GM21515 (cell line): ENCODE results near the gene TIFAB.
"Not testable (repeated sequence)": the region's sequence is repeated elsewhere in the genome, so short reads cannot be mapped to it uniquely, and the experiment has no call there.

ENCODE experiments used
- ATAC-seq: cut with Tn5 transposase; IDR thresholded peaks from one replicate; pipeline ENCODE4 v1.9.1; 2021; ENCODE audit not compliant: unreplicated experiment

The TIFAB gene, protein sequence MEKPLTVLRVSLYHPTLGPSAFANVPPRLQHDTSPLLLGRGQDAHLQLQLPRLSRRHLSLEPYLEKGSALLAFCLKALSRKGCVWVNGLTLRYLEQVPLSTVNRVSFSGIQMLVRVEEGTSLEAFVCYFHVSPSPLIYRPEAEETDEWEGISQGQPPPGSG

DNA sequence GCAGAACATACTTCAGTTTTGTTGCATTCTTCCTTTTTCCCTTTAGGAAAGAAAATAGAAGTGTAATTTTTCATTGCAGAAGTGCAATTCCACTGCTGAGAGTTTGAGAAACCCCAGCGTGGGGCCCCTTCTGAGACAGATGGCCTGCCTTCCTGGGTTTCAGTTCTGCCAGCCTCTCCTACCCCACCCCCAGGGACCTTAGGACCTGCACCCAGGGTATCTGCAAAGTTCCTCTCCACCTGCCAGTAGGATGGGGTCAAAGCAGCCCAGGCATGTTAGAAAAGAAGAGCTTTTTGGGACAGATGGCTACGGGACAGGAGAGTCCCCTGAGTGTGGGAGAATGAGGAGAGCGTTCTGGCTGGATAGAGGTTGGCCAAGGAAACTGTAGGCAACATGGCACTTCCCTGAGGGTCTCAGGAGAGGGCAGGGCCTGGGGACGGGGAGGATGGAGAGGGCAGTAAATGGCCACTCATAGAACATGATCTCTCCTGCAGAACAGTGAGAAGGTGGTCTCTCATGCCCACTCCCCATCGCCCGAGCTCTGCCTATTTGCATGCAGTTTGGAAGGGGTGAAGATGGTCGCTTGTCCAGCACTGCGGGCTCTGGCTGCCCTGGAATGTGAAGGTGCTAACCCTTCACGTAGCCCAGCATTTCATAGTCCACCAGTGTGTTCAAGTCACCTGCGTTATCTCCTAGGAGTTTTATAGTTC, at the start of gene TIFAB:
Gene TIFAB, minus strand, starts transcription at position 31 of the 710 bp plus-strand sequence. CDS start 2,412 bp downstream, outside the sequence.
- no peak for ATAC-seq

DNA sequence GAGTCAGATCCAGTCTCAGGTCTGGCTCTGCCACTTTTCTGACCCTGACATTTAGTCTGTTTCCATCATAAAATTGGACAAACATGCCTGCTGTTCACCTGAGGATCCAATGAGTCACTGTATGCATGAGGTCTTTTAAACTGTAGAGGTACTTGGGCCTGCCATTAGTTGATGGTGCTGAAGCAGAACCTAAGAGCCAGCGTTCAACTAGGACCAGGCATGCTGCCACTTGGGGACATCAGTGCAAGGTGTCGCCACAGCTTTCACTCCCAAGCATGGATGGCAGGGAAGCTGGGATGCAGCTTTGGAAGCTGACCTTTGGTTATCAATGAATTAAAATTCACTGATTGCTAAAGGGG, 46.5 kb upstream of the TIFAB start:
- no peak for ATAC-seq

DNA sequence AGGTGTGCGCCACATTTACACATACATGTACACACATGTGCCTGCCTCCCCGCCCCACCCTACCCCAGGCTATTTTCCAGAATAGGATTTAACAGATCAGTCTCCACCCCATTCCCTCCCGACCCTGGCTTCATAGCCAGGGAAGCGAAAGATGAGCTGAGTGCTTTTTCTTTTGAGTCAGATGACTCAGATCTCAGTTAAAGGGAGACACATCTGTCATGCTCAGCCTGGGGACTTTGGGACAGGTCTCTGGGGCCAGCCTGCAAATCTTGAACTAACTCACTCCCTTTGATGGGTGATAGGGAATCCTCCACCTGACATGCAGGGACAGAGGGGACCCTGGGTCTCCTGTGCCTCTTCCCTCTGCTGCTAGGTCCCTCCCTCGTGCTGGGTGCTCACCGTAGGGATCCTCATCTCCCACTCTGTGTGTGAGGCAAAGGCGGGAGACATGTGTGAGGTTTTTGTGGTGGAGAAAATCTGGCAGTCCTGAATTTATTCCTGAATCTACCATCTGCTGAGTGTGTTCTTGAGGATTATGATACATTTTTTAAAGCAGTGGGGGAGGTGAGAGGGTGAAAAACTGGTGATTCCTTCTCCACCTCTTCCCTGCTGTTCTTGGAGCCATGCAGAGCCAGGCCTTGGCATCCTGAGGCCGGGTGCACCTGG, 46.0 kb upstream of the TIFAB start:
- ATAC-seq, result no peak

DNA sequence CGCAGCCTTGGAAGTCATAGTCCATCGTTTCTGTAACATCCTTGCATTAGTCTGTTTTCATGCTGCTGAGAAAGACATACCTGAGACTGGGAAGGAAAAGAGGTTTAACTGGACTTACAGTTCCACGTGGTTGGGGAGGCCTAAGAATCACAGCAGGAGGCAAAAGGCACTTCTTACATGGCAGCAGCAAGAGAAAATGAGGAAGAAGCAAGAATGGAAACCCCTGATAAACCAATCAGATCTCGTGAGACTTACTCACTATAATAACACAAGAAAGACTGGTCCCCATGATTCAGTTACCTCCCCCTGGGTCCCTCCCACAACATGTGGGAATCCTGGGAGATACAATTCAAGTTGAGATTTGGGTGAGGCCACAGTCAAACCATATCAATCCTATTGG, 43.4 kb upstream of the TIFAB start:
- not testable (repeated sequence) for ATAC-seq

DNA sequence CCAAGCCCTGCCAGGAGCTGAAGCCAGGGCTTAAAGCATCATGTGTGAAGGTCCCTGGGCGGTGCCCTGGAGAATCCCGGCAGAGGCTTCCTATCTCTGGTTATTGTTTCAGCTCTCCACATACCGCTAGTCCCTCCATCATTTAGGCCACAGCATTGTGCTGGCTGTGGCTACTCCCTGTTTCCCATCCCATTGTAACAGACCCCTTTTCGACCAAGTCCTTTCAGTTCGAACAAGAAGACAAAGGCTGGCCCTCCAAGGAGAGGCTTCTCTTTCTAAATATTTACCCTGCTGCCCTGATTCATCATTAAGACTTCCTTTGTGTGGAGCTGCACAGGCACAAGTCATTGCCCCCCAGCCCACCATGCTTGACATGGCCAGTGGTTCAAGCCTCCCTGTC, 42.0 kb upstream of the TIFAB start:
- no peak for ATAC-seq

DNA sequence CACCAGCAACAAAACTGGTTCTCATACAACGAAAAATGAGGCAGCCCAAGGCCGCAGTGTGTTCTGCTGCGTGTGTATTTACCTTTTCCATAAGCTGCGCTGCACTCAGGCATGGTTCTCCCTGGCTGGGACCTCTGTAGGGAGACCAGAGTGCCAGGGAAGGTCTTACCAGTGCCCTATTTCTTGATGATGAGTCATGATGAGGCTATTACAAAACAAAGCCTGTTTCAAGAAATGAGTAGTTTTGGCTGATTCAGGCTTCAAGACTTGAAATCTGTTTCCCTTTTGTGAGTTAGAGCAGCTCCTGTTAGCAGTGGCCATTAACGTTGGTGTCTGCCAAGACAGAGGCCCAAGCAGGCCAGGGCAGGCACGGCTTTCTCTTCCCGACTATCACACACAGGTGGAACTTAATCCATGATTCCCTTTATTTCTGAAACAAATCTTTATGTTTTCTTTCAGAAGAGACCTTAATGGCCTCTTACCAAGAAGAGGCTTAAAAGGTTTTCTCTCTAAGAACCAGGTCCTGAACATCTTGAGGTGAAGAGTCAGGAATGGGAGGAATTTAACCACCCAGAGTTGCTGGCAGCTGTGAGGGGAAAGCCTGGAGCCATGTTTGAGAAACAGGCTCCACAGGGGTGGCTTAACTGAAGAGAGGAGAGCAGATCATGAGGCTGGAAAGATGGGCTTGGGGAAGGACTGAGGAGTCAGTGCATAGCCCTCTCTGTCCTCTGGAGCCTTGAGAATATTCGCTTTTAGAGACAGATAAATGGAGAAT, 41.4 kb upstream of the TIFAB start:
- no peak for ATAC-seq

DNA sequence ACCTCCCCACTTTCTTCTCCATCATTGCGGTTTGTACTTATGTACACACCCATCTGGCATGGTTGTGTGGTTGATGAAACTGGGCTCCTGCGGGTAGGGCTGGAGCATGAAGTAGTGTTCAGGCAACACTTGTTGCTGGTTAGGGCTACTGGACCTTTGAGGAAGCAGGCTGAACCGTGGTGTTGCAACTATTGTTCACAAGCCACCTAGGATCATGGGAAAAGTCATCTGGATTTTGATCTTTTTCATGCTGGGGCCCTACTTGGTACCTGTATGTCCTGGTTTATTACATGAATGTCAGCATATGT, 40.1 kb upstream of the TIFAB start:
- ATAC-seq, result no peak

DNA sequence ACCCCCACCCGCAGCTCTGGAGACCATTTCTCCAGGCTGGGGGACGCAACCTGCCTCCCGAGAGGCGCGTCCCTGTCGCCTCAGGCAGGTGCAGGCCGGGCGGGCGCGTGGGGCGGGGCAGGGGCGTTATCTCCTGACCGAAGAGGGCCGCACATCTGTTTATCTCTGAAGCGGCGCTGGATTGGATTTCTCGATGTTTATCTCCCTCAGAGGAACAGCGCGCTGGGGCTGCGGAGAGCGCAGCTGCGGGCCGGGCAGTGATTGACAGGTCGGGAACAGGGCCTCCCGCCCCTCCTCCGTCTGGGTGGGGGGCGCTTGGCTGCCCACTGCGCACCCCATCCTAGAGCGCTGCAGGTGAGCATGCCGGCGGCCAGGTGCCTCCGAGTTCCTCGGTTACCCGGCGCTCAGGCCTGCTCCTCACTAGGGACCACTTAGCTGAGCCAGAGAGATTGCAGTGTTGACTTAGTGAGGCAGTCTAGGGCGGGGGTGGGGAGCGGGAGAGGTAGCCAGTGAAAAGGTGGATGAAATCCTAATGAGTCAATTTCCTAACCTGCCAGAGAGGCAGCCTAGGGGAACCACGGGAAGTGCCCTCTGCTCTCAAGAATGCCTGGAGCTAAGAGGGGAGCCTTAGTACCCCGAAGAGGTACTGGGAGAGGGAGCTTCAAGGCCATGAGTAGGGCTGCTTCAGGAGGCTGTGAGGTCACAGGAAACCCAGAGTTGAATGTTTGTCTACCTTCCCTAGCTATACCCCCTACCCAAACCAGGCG, 39.6 kb upstream of the TIFAB start:
- no peak for ATAC-seq

DNA sequence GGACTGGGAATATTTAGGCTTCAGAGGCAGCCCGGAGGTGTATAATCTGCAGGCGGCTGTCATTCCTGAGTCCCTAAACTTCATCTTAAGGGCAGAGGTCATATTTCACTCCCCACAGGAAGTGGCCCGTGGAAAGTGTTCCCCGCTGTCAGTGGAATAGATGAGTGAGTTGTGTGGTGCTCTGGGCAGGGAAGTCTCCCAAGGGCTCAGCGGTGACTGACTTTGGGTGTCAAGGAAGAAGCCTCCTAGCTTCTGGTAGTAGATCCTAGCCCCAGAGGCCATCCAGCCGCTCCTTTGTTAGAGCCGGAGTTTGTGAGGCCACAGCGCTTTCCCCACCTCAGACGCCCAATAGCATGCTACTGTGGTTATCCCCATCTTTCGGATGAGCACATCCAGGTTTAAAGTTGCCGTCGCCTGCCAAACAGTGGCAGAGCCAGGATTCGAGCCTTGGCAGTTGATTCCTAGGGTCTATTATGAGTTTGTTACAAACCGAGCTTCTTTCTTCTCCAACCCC, 38.9 kb upstream of the TIFAB start:
- no peak for ATAC-seq

DNA sequence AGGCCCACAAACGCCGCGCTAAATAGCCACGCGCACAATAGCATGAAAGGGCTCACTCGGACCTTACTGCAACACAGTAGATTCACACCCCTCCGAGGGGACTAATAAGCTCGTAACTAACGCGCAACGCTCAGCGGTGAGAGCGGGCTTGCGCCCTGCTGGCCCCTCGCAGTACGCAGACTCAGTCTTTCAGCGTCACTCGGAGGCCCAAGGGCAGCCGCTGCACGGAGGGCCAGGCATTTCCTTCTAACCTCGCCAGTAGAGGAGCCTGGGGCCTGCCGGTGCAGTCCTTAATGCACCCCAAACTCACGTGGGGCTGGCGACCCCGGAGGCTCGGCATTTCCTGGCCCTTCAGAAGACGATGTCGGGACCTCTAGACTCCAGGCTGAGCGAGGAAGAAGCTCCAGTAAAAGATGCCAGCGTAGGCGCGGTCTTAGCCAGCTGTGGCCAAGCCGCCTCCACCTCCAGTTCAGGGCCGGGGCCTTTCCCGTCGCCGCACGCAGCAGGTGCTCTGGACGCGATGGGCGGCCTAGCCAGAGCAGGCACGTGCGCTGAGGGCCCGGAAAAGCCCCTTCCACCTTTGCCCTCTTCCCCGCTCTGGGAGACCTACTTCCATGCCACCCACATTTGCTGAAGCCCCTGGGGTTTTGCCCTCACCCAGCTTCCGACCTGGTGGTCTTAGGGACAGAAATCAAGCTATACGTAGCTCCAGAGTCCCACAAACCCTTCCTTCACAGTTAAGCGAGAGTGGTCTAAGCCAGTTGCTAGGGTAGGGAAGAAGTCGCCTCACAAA, 38.3 kb upstream of the TIFAB start:
- no peak for ATAC-seq

DNA sequence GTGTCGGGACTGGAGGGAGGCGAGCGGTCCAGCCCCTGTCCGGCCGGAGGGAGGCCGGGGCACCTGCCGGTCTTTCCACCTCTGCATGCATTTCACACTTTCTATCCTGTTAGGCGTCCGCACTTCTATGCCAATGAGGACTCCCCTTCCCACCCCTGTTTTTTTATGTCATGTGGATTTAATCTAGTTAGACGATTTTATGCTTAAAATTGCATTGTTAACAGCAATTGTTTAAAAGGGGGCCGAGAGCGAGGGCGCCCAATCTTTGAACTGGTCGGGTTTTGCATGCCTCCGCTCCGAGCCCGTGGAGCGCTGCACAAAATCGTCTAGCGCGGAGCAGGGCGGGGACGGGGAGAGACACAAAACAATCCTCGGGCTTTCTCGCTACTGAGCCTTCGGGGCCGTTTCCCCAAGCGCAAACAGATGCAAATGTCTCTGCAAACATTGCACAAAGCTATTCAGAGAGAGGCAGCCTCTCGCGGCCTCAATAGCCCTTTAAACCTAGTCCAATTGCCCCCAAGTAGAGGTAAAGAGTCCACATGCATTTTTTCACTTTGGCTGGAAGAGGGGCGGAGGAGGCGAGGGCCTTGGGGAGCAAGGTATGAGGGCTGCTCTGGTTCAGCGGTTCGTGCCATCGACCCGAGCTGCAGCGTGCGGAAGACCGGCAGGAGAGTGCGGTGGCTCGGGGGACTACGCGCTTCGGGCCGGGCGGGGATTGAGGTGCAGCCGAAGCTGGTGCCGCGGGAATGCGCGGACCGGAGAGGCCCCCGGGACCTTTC, 37.5 kb upstream of the TIFAB start:
- no peak for ATAC-seq

DNA sequence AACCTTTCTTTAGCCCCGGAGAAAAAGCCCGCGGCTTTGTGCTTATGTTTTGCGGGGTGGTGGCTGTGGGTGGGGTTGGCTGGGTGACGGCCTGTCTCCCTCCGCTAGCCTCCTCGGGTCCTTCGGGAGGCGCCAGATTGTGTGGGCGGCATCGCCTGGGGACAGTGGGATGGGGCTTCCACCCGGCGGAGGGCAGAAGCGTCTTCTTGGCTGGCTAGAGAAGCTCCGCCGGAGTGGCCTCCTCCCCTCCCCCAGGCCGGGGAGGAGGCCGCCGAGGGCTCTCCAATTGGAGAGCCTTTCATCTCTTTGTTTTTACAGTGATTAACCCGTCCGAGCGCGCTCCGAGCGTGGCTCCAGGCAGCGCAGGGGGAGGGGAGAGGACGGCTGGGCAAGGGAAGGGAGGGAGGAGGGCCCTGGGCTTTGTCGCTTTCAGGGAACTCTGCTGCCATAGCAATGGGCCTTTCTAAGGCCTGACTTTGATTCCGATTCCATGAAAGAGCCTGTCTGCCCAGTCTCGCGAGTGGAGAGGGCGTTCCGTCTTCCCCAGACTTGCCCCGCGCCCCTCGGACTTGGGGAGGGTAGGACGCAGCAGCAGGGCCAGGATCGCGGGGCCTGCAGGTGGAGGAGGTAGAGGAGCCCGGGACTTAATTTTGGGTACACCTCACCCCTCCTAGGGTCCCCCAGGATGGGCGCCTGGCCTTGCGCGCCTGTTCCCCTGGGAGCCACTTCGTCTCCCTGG, 36.7 kb upstream of the TIFAB start:
- ATAC-seq, result no peak

DNA sequence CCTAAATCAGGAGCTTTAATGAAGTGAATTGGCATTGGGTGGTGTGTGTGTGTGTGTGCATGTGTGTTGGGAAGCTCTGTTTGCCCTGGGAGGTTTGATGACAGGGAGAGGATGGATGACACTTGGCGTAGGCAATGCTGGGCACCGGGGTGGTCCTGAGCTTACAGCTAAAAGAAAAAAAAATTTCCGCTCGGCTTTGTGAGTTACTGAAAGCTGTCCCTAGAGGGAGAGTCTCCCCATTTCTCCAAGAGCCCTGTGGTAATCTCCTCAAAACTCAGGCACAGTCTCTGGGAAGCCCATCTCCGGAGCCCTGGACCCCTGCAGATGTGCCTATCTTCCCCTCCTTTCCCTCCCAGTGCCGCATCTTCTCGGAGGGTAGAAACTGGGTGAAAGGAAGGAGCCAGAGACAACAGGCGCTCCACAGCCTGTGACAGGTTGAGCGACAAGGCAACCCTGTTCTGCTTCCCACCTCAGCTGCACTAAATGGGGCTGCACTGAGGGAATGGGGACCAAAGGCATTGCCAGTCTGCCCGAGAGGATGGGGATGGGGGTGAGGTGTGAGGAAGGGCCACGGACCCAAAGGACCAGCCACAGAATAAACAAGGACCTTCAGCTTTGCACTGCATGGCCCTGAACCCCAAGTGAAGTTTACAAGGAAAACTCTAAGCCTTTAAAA, 35.8 kb upstream of the TIFAB start:
- ATAC-seq, result no peak

DNA sequence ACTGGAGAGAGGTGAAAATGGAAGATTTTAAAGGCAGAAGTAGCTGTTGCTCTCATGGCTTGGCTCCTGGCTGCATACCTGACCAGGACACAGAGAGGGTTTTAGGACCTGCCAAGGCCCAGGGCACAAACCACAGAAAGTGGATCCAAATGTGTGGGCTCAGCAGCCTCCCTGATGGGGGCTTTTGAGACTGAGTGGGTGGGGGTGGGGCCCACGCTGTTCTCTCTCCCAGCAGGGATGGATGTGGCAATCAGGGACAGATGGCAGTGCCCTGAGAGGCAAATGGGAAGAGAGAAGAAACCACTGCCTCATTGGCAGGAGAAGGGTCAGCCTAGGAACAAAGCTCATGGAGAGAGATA, 34.9 kb upstream of the TIFAB start:
- no peak for ATAC-seq

DNA sequence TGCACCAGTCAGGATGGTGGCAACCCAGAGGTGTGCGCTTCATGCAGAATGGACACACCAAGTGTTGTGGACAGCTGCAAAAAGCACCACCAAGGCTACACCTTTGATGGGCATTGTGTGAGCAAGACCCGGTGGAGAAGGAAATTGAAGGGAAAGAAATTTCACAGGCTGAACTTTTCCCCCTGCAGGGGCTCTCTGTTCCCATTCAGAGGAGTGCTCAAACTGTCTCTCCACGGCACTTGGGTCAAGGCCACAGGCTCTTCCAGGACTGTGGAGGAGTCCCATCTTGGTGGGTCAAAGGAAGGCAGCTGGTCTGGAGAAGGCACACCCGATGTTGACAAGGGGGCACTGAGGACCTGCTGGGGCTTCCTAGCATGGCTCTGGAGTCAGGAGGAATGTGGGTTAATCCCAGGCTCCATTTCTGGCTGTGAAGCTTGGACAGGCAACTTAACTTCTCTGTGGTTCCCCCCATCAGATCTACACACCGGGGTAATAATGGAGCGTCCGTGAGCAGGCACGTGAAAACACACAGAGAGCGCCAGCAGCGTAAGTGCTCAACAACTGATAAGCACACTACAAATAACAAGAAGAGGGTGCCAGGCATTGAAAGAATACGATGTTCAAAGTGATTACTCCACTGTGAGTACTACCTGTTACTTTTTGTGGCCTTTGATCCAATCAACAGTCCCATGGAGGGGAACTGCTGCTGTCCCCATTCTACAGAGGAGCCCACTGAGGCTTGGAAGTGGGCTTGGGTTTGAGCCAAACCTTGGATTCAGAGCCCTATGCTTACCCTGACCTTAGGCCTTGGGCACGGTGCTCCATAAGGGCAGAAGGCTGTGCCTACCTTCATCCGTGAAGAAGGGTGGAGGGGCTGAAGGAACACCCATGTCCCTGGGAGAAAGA, 34.2 kb upstream of the TIFAB start:
- ATAC-seq, result no peak

DNA sequence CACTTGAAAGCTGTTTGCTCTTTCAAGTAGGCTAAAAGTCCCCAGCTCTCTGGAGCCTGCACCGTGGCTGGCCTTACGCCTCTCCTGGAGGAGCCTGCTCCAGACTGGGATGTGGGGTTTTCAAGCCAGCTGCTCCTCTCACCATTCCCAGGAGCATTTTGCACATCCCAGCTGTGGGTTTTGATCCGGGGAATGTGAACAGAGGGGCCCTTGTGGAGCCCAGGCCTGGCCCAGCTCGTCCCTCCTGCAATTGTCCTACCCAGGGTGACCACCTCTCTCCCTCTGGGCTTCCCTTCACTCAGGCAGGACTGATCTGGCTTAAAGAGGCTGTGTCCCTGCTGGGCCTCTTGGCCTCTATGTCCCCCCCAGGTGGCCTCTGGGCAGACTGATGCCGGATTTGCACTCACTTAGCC, 32.5 kb upstream of the TIFAB start:
- no peak for ATAC-seq

DNA sequence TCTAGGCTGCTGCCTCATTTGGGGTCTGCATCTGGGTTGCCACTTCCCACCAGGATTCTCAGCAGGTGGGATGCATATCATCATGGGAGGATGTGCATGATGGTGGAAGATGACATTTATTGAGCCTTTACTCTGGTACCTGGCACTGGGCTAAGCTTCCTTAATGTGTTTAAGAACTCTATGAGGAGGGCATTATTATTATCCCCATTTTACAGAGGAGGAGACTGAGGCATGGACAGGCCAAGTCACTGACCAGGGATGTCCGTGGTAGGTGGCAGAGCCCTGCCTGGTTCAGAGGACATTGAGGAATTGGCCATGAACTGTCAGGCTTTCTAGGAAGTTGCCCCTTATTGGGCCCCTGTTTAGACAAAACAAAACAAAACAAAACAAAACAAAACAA, 31.1 kb upstream of the TIFAB start:
- no peak for ATAC-seq
